Astrocyte of the spinal cord (primary cell): ENCODE data around the gene PLEKHA1.

ENCODE experiments used
- DNase-seq: peaks from one replicate; pipeline ENCODE4 v3.0.0; 2011; ENCODE audit warnings: low read depth, low spot score
- H3K4me3 ChIP-seq: 2 replicates; pipeline ENCODE4 v1.5.1; 2011; ENCODE audit warnings: low read depth, mild to moderate bottlenecking, low read length, moderate library complexity
- in situ Hi-C: cut with HindIII; loops from 2 replicates; pipeline ENCODE4 v1.10.0; 2017; ENCODE audit warnings: low sequenced_read_pairs
- TF ChIP-seq, protein P1 (sequence below): IDR thresholded peaks from 2 replicates; pipeline ENCODE4 v1.5.1; 2012; ENCODE audit warnings: low read depth, mild to moderate bottlenecking, low read length, inconsistent platforms

PLEKHA1 gene

DNA sequence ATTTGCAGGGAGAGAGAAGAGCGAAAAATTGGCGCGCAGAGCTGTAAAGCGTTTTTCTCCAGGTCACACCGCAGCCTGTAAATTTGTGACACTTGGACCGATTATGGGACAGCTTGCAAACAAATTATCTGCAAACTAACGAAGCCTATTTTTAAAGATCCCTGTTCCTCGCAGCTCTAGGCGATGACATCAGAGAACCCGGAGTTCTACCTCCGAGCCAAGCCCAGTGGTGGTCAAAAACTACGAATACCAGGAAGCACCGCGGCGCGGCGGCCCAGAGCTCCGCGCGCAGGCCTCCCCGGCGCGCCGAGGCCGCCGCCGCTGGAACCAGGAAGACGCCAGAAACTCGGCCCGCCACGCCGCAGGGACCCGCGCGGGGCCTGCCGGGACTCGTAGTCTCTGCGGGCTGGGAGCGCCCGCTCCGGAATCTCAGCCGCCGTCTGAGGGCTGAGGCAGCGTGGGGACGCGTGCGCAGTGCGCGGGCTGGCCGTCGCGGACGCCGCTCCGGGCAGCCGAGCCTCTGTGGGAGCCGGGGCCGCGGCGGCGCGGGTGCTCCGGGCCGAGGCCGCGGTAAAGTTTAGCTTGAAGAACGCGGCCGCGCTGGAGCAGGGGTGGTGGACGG, at the start of gene PLEKHA1:
Gene PLEKHA1 (plus strand): TSS at position 472 of the 622 bp plus-strand sequence. CDS start 18,493 bp downstream, outside the sequence.
- H3K4me3 ChIP-seq = peak within 1 kb of the TSS; percentile 82
- TF ChIP-seq, protein P1, sequence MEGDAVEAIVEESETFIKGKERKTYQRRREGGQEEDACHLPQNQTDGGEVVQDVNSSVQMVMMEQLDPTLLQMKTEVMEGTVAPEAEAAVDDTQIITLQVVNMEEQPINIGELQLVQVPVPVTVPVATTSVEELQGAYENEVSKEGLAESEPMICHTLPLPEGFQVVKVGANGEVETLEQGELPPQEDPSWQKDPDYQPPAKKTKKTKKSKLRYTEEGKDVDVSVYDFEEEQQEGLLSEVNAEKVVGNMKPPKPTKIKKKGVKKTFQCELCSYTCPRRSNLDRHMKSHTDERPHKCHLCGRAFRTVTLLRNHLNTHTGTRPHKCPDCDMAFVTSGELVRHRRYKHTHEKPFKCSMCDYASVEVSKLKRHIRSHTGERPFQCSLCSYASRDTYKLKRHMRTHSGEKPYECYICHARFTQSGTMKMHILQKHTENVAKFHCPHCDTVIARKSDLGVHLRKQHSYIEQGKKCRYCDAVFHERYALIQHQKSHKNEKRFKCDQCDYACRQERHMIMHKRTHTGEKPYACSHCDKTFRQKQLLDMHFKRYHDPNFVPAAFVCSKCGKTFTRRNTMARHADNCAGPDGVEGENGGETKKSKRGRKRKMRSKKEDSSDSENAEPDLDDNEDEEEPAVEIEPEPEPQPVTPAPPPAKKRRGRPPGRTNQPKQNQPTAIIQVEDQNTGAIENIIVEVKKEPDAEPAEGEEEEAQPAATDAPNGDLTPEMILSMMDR = no peak
- in situ Hi-C loops = no loop called here
- DNase-seq = peak; percentile 97

DNA sequence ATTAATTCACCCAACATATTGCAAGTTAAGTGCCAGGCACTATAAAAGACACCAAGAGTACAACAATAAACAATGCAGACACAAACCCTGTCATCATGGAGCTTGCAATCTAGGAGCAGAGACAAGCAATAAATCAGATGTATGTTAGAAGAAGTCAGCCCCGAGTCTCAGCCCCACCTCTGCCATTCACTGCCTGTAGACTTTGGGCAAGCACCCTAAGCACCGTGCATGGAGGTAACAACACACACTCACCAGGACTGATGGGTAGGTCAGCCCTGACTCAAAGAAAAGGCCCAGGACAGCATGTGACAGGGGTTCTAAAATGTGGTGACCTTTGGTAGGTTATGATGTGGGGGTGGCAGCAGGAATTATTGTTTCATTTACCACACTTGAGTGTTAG, 49.3 kb upstream of the PLEKHA1 start:
- DNase-seq = no peak
- in situ Hi-C loops = no loop called here
- TF ChIP-seq, protein P1 = no peak
- H3K4me3 ChIP-seq = no peak overlapping the region

DNA sequence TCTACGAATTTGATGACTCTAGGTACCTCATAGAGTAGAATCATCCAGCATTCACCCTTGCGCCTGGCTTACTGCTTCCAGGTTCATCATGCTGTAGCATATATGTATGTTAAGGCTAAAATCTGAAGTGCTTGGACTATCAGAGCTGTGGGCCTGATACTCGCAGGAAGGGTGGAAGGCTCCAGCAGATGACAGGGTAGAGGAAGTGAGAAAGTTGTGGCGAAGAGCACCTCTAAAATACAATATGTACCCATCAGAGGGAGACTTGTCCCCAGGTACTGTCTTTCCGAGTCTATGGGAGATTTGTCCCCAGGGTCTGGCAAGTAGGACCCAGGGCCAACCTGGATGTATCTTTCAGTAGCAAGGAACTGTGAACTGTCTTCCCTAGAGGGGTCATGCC, 48.1 kb upstream of the PLEKHA1 start:
- TF ChIP-seq, protein P1 = no peak
- DNase-seq = no peak
- no peak overlapping the region for H3K4me3 ChIP-seq
- in situ Hi-C loops = no loop called here

DNA sequence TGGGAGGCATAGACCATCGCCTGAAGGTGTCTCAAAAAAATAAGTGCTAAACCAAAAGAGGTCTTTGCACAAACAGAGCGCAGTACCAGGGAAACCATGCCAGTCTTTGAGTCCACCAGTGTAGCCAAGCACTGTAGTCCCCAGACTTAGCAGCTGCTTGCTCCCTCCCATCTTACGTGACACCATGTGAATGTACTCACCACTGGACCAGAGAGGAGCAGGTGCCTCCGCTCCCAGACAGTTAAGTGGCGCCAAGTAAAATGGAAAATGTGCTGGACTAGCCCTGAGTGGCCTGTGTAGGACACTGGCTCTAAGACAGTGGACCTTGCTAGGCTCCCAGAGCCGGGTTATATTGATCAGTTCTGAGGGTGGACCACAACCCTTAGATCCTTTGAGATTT, 47.7 kb upstream of the PLEKHA1 start:
- TF ChIP-seq, protein P1 = no peak
- H3K4me3 ChIP-seq = no peak overlapping the region
- in situ Hi-C loops = no loop called here
- DNase-seq = no peak

DNA sequence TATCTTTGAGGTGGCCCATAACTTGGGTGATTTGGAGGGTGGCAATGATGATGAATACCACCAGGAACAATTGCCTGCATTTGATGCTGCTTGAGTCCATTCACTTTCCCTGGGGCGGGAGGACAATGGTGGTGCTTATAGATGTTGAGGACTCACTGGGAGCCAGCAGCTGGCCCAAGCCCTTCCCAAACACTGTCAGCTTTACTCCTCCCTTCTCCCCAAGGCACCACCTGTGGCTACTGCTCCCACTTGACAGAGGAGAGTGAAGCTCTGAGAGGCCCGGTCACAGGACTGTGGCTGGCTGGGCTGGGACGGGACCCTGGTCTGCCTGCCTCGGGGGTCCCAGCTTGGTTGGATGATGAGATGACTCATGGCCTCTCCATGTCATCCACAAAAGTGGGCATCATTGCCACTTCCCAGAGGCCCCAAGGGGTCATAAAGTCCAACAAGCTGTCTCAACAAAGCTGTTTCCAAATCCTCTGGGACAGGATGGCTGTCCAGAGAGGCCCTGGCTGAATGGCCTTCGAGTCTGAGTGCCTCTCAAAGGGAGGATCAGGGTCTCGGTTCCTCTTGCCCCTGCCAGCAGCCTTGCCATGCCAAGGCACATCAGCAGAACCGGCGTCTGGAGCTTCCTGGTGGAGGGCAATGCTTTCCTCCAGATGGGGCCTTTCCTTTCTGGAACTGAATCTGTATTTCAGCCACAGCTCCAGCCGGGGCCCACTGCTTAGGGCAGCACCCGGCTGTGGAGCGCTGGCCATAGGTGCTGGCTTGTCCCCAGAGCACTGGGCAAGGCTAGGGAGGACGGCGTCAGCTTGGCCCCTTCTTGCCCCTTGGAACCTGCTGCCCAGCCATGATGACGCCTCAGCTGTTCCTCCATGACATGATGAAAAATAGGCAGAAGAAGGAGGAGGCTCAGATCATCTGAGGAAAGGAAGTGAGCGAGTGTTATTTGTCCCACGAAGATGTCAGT, 47.0 kb upstream of the PLEKHA1 start:
- TF ChIP-seq, protein P1 = no peak
- DNase-seq = no peak
- in situ Hi-C loops = no loop called here
- no peak overlapping the region for H3K4me3 ChIP-seq

DNA sequence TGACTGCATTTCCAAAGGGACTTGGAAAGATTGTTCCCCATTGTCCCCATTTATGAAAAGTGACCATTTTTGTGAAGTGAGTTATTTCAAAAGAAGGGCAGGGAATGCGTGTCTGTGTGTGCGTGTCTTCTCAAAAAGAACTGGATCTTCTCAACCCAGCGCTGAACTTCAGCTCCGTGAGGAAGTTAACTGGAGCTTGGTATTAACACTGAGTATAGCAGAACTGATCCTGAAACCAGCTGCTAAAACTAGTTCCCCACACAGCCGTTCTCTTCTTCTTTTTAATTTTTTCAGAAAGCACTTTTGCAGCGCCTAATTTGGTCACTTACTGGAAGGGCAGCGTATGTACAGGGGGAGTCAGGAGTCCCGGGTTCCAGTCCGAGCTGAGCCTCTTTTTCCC, 45.8 kb upstream of the PLEKHA1 start:
- no peak overlapping the region for H3K4me3 ChIP-seq
- in situ Hi-C loops = no loop called here
- TF ChIP-seq, protein P1 = no peak
- DNase-seq = no peak
